Measurements from ENCODE around the gene SCFD2. TPM values are rescaled to one million over a fixed set of nuclear protein-coding genes. Genes with fewer than 3 reads are reported as not detected.

Gene SCFD2
- total RNA-seq, 1 experiment from 2014 or later, result 12.4 TPM

GRCh38 chr4:52844596-52844995, 521.3 kb downstream of the SCFD2 start:
- H3K4me1 Mint-ChIP-seq, result peaks cover 54% of the 10 kb centered on the region
- peaks cover 17% of the 10 kb centered on the region for H3K27me3 Mint-ChIP-seq (ENCODE audit: low read depth)
- no peak overlapping the region for H3K27ac Mint-ChIP-seq
- no peaks in the 10 kb centered on the region for H3K36me3 Mint-ChIP-seq
- CTCF ChIA-PET, result no interaction called here
- no peaks in the 10 kb centered on the region for H3K9me3 Mint-ChIP-seq
- no peak overlapping the region for H3K4me3 Mint-ChIP-seq
- ATAC-seq (no peak), DNase-seq (ENCODE audit: low spot score) (no peak)
- POLR2A ChIA-PET, result no interaction called here
- no peak for TF ChIP-seq MYBL2 (CRISPR knock-in tag; IDR thresholded peaks at IDR 0.05)
- TF ChIP-seq AR (CRISPR knock-in tag; IDR thresholded peaks at IDR 0.05), result no peak
- no peak for TF ChIP-seq ZNF219 (CRISPR knock-in tag; IDR thresholded peaks at IDR 0.05; ENCODE audit: borderline replicate concordance)

- H3K4me3 Mint-ChIP-seq, result no peak overlapping the region
- peaks cover 55% of the 10 kb centered on the region for H3K4me1 Mint-ChIP-seq
- DNase-seq (ENCODE audit: low spot score) (no peak), ATAC-seq (no peak)
- POLR2A ChIA-PET, result no interaction called here
- H3K36me3 Mint-ChIP-seq, result no peaks in the 10 kb centered on the region
- peaks cover 23% of the 10 kb centered on the region for H3K27me3 Mint-ChIP-seq (ENCODE audit: low read depth)
- TF ChIP-seq MLX (CRISPR knock-in tag; IDR thresholded peaks at IDR 0.05) (no peak), EMX1 (CRISPR knock-in tag; IDR thresholded peaks at IDR 0.05) (no peak), KAT7 (CRISPR knock-in tag; IDR thresholded peaks at IDR 0.05; ENCODE audit: borderline replicate concordance) (no peak), MYBL2 (CRISPR knock-in tag; IDR thresholded peaks at IDR 0.05) (no peak), IRF2 (CRISPR knock-in tag; IDR thresholded peaks at IDR 0.05; ENCODE audit: borderline replicate concordance, low read depth) (no peak), USF1 (CRISPR knock-in tag; IDR thresholded peaks at IDR 0.05) (no peak), STAT6 (CRISPR knock-in tag; conservative IDR thresholded peaks at IDR 0.05; ENCODE audit: low read depth) (no peak), ZNF416 (CRISPR knock-in tag; IDR thresholded peaks at IDR 0.05) (no peak), HMGXB4 (CRISPR knock-in tag; IDR thresholded peaks at IDR 0.05) (no peak), GTF2I (CRISPR knock-in tag; conservative IDR thresholded peaks at IDR 0.05) (no peak), NFATC4 (CRISPR knock-in tag; IDR thresholded peaks at IDR 0.05) (no peak), MXD4 (CRISPR knock-in tag; IDR thresholded peaks at IDR 0.05; ENCODE audit: borderline replicate concordance) (no peak)
- CTCF ChIA-PET, result no interaction called here
- H3K27ac Mint-ChIP-seq, result no peak overlapping the region
- H3K9me3 Mint-ChIP-seq, result no peaks in the 10 kb centered on the region
These were observed 521.9 kb downstream of the SCFD2 start for GRCh38 chr4:52843958-52844357.

GRCh38 chr4:52843351-52843750, 522.5 kb downstream of the SCFD2 start:
- Mint-ChIP-seq H3K9me3 (no peaks in the 10 kb centered on the region), H3K27ac (no peak overlapping the region), H3K4me1 (peaks cover 57% of the 10 kb centered on the region), H3K4me3 (no peak overlapping the region), H3K27me3 (ENCODE audit: low read depth) (peaks cover 25% of the 10 kb centered on the region), H3K36me3 (no peaks in the 10 kb centered on the region)
- DNase-seq (ENCODE audit: low spot score) (no peak), ATAC-seq (no peak)
- ChIA-PET POLR2A (interaction anchor here (1.1 kb wide), 1 partner anchor 131 kb away, joined by 4 read pairs; no protein-coding TSS in a partner anchor), CTCF (interaction anchor here (1.0 to 1.1 kb wide), 3 partner anchors 20 to 140 kb away, joined by 3 to 5 read pairs (median 3); no protein-coding TSS in a partner anchor)
- TF ChIP-seq STAT6 (CRISPR knock-in tag; conservative IDR thresholded peaks at IDR 0.05; ENCODE audit: low read depth) (no peak), E2F4 (CRISPR knock-in tag; IDR thresholded peaks at IDR 0.05; ENCODE audit: borderline replicate concordance, low read depth) (no peak), JUN (CRISPR knock-in tag; IDR thresholded peaks at IDR 0.05) (no peak), JAZF1 (CRISPR knock-in tag; IDR thresholded peaks at IDR 0.05) (no peak)

All from WTC11 (cell line).